ENCODE measurements around the gene LAD1.

LAD1 gene

DNA sequence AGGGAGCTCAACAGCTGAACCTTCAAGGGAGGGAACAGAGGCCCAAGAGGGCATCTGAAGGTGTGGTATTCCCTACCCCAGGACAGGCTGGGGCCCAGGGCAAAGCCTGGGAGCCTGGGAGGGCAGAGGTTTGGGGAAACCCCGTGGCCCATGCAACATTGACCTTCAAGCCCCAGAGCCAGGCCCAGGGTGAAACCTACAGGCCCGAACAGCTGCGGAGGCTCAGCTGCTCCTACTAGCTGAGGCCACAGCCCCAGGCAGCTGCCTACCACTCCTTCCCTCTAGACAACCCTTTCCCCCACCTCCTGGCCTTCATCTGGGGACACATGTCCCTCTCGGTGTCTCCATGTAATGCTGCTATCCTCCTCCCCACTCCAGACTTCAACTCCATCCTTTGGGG lies 3.2 kb downstream of the LAD1 start:
- no peak for TF ChIP-seq EZH2phosphoT487 (IDR thresholded peaks at IDR 0.05; ENCODE audit: borderline replicate concordance, low read length)
- TF ChIP-seq, protein P1, sequence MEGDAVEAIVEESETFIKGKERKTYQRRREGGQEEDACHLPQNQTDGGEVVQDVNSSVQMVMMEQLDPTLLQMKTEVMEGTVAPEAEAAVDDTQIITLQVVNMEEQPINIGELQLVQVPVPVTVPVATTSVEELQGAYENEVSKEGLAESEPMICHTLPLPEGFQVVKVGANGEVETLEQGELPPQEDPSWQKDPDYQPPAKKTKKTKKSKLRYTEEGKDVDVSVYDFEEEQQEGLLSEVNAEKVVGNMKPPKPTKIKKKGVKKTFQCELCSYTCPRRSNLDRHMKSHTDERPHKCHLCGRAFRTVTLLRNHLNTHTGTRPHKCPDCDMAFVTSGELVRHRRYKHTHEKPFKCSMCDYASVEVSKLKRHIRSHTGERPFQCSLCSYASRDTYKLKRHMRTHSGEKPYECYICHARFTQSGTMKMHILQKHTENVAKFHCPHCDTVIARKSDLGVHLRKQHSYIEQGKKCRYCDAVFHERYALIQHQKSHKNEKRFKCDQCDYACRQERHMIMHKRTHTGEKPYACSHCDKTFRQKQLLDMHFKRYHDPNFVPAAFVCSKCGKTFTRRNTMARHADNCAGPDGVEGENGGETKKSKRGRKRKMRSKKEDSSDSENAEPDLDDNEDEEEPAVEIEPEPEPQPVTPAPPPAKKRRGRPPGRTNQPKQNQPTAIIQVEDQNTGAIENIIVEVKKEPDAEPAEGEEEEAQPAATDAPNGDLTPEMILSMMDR (IDR thresholded peaks at IDR 0.05; ENCODE audit: low read depth, low read length, poor library complexity, severe bottlenecking), result no peak
- peaks cover 3% of the 10 kb centered on the region for H3K27me3 ChIP-seq (ENCODE audit: control insufficient read depth, low read length)
- H4K20me1 ChIP-seq (ENCODE audit: control insufficient read depth, insufficient read depth, low read depth, low read length), result no peaks in the 10 kb centered on the region
- no peaks in the 10 kb centered on the region for H3F3A ChIP-seq (ENCODE audit: control insufficient read depth, insufficient read depth)
- H3K4me1 ChIP-seq (ENCODE audit: control insufficient read depth, low read length), result no peaks in the 10 kb centered on the region
- no peaks in the 10 kb centered on the region for H3K9me3 ChIP-seq (ENCODE audit: control insufficient read depth, insufficient read depth, low read length)
- no peak overlapping the region for H3K27ac ChIP-seq (ENCODE audit: low read depth, low read length)
- no peak overlapping the region for H3K4me3 ChIP-seq (ENCODE audit: low read length)
- H3K79me2 ChIP-seq (ENCODE audit: control insufficient read depth, low read length), result no peaks in the 10 kb centered on the region
- no peaks in the 10 kb centered on the region for H3K9me2 ChIP-seq (replicated peaks; ENCODE audit: control insufficient read depth, low read length)
- H3K4me2 ChIP-seq (ENCODE audit: low read length), result no peak overlapping the region
- no peaks in the 10 kb centered on the region for H3K36me3 ChIP-seq (ENCODE audit: control insufficient read depth, low read length)

DNA sequence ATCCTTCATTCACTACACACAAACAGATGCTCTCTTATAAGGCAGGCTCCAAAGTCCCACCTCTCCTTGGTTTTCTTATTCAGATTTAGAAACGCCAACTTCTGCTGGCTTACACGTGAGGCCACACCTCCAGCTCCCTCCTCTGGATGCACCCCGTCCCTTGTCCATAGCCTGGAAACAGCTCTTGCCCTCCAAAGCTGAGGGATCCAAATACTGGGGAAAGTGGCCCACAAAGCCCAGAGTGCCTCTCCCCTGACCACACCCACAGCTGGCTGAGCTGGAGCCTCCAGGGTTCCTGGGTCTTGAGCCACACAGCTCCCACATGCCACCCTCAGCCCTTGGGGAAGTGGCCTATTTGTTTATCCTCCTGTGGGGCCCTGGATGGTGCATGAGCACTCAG lies 4.5 kb downstream of the LAD1 start:
- TF ChIP-seq EZH2phosphoT487 (IDR thresholded peaks at IDR 0.05; ENCODE audit: borderline replicate concordance, low read length), result no peak
- TF ChIP-seq, protein P1 (IDR thresholded peaks at IDR 0.05; ENCODE audit: low read depth, low read length, poor library complexity, severe bottlenecking), result no peak
- H3K9me2 ChIP-seq (replicated peaks; ENCODE audit: control insufficient read depth, low read length), result no peaks in the 10 kb centered on the region
- no peaks in the 10 kb centered on the region for H3K79me2 ChIP-seq (ENCODE audit: control insufficient read depth, low read length)
- peaks cover 3% of the 10 kb centered on the region for H3K27me3 ChIP-seq (ENCODE audit: control insufficient read depth, low read length)
- H3K4me1 ChIP-seq (ENCODE audit: control insufficient read depth, low read length), result no peaks in the 10 kb centered on the region
- no peaks in the 10 kb centered on the region for H3K9me3 ChIP-seq (ENCODE audit: control insufficient read depth, insufficient read depth, low read length)
- no peaks in the 10 kb centered on the region for H3F3A ChIP-seq (ENCODE audit: control insufficient read depth, insufficient read depth)
- H3K27ac ChIP-seq (ENCODE audit: low read depth, low read length), result no peak overlapping the region
- no peaks in the 10 kb centered on the region for H3K36me3 ChIP-seq (ENCODE audit: control insufficient read depth, low read length)
- no peak overlapping the region for H3K4me3 ChIP-seq (ENCODE audit: low read length)
- no peak overlapping the region for H3K4me2 ChIP-seq (ENCODE audit: low read length)
- H4K20me1 ChIP-seq (ENCODE audit: control insufficient read depth, insufficient read depth, low read depth, low read length), result no peaks in the 10 kb centered on the region

GRCh38 chr1:201393076-201393475 lies 6.0 kb downstream of the LAD1 start:
- Histone ChIP-seq H3K36me3 (ENCODE audit: control insufficient read depth, low read length) (no peaks in the 10 kb centered on the region), H3K9me3 (ENCODE audit: control insufficient read depth, insufficient read depth, low read length) (no peaks in the 10 kb centered on the region), H3K4me1 (ENCODE audit: control insufficient read depth, low read length) (no peaks in the 10 kb centered on the region), H3K9me2 (replicated peaks; ENCODE audit: control insufficient read depth, low read length) (no peaks in the 10 kb centered on the region), H3K27ac (ENCODE audit: low read depth, low read length) (no peak overlapping the region), H3K27me3 (ENCODE audit: control insufficient read depth, low read length) (peaks cover 3% of the 10 kb centered on the region), H3F3A (ENCODE audit: control insufficient read depth, insufficient read depth) (no peaks in the 10 kb centered on the region), H3K79me2 (ENCODE audit: control insufficient read depth, low read length) (no peaks in the 10 kb centered on the region), H3K4me3 (ENCODE audit: low read length) (no peak overlapping the region), H3K4me2 (ENCODE audit: low read length) (no peak overlapping the region), H4K20me1 (ENCODE audit: control insufficient read depth, insufficient read depth, low read depth, low read length) (no peaks in the 10 kb centered on the region)
- TF ChIP-seq, protein P1 (IDR thresholded peaks at IDR 0.05; ENCODE audit: low read depth, low read length, poor library complexity, severe bottlenecking), result no peak
- TF ChIP-seq EZH2phosphoT487 (IDR thresholded peaks at IDR 0.05; ENCODE audit: borderline replicate concordance, low read length), result no peak

Data from DOHH2 (cell line).